Activated T-helper 2 cell treated with anti-CD3 and anti-CD28 coated beads, Interferon-gamma antibody, Interleukin-2, Interleukin-4, amounts not matched to agents 10 μg/mL and 5 μg/mL and 100 μg/mL, durations not matched to agents 14 hours and 24 hours and 36 hours (primary cell): Measurements from ENCODE around the gene SDHC. TPM values are rescaled to one million over a fixed set of nuclear protein-coding genes. Genes with fewer than 3 reads are reported as not detected.
"Not testable (repeated sequence)": the region's sequence is repeated elsewhere in the genome, so short reads cannot be mapped to it uniquely, and the experiment has no call there.

ENCODE experiments used
- DNase-seq: peaks from one replicate; pipeline ENCODE4 v3.0.0; 2021; ENCODE audit warnings: low spot score
- H3K27ac Mint-ChIP-seq: one replicate; pipeline ENCODE4 v1.8.0; 2021; ENCODE audit warnings: mixed read lengths
- H3K27me3 Mint-ChIP-seq: one replicate; pipeline ENCODE4 v1.8.0; 2021; ENCODE audit warnings: low read depth, mixed read lengths
- H3K36me3 Mint-ChIP-seq: one replicate; pipeline ENCODE4 v1.8.0; 2021; ENCODE audit warnings: low read depth, mixed read lengths
- H3K4me1 Mint-ChIP-seq: one replicate; pipeline ENCODE4 v1.8.0; 2021; ENCODE audit warnings: low read depth, mixed read lengths
- H3K4me3 Mint-ChIP-seq: one replicate; pipeline ENCODE4 v1.8.0; 2021; ENCODE audit warnings: low read depth, mild to moderate bottlenecking, moderate library complexity, mixed read lengths
- H3K9me3 Mint-ChIP-seq: one replicate; pipeline ENCODE4 v1.8.0; 2021; ENCODE audit warnings: mixed read lengths
- intact Hi-C: fragments of 100-400 bp; cut with micrococcal nuclease; formaldehyde crosslinking; loops from one replicate; pipeline ENCODE4 v1.15.1; 2023
- total RNA-seq: library from RNA; stranded (reverse); gene quantifications from 2 replicates; pipeline ENCODE4 v1.2.3, GENCODE V29; 2022

SDHC gene
- total RNA-seq, 1 donor from 2014 or later, result 186 TPM

DNA sequence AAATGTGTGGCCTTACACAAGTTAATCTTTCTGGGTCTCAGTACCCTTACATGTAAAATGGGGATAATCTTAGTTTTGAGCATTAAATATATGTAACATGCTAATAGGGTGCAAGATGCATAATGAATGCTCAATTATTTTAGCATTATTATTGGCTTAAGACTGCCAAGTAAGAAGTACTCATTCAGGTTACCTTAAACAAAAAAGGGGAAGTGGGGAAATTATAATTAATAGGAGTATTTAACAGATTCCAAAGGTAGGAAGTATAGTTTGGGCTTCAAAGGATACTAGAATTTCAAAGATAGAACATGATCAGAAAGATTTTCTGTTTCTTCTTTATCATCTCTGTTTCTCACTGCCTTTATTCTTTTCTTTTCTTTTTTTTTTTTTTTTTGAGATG, 59.3 kb downstream of the SDHC start:
- Mint-ChIP-seq H3K4me3 (no peak overlapping the region), H3K36me3 (no peaks in the 10 kb centered on the region), H3K27me3 (no peaks in the 10 kb centered on the region), H3K4me1 (peaks cover 5% of the 10 kb centered on the region), H3K27ac (no peak overlapping the region), H3K9me3 (no peaks in the 10 kb centered on the region)
- intact Hi-C loops, result no loop called here
- no peak for DNase-seq

DNA sequence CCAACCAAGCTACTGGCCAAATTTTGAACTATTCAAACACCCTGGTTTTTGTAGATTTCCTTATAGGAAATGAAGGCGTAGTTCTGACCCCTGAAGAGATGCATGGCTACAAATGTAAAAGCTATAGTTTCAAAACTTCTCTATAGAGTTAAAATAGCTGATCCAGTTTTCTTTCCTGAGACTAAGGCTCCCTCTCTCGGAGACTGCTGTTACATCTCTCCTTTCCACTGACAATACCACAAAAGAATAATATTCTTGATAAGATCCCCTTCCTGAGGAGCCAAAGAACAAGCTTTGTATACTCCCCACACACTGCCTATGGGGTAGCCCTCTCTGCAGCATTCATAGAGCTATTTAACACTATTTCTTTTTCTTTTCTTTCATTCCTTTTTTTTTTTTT, 60.2 kb downstream of the SDHC start:
- no peak overlapping the region for H3K27ac Mint-ChIP-seq
- H3K4me1 Mint-ChIP-seq, result peaks cover 5% of the 10 kb centered on the region
- no peak for DNase-seq
- intact Hi-C loops, result no loop called here
- H3K9me3 Mint-ChIP-seq, result no peaks in the 10 kb centered on the region
- no peak overlapping the region for H3K4me3 Mint-ChIP-seq
- no peaks in the 10 kb centered on the region for H3K27me3 Mint-ChIP-seq
- H3K36me3 Mint-ChIP-seq, result no peaks in the 10 kb centered on the region

DNA sequence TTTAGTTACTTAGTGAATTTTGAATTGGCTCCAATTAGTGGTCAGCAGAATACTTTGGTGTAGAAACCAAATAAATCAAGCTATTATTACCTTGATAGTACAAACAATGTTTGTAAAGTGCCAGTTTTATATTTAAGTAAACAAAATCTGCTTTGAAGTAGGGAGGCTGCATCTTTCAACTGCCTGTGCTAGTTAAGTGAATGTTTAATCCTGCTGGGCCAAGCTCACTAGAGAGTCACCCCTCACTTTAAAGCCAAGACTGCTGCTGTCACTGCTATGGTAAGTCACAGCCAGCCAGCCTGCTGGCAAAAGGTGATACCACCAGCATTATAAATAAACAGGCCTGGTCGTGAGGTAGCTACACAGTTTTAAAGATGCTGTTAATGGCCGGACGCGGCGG, 63.8 kb downstream of the SDHC start:
- Mint-ChIP-seq H3K27me3 (no peaks in the 10 kb centered on the region), H3K9me3 (no peaks in the 10 kb centered on the region), H3K4me3 (no peak overlapping the region), H3K36me3 (no peaks in the 10 kb centered on the region), H3K4me1 (peaks cover 6% of the 10 kb centered on the region), H3K27ac (no peak overlapping the region)
- intact Hi-C loops, result no loop called here
- DNase-seq, result no peak

DNA sequence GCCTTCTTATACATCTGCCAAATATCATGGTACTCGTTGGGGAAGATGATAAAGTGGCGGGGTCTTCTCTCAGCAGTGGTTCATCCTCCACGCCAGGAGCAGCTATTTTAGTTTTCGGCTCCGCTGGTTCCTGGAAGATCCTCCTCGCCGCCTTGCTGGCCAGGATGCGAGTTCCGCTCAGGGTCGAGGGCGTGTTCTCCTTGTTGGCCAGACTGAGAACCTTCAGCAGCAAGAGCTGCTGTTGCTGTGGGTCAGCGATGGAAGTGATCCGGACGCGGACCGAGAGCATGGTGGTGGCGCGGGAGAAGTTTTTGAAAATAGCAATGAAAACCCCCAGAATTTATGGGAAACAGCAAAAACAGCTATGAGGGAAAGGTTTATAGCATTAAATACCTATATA, 64.9 kb downstream of the SDHC start:
- Mint-ChIP-seq H3K27me3 (no peaks in the 10 kb centered on the region), H3K27ac (no peak overlapping the region), H3K9me3 (no peaks in the 10 kb centered on the region), H3K4me1 (peaks cover 6% of the 10 kb centered on the region), H3K4me3 (no peak overlapping the region), H3K36me3 (no peaks in the 10 kb centered on the region)
- DNase-seq, result no peak
- intact Hi-C loops, result no loop called here

DNA sequence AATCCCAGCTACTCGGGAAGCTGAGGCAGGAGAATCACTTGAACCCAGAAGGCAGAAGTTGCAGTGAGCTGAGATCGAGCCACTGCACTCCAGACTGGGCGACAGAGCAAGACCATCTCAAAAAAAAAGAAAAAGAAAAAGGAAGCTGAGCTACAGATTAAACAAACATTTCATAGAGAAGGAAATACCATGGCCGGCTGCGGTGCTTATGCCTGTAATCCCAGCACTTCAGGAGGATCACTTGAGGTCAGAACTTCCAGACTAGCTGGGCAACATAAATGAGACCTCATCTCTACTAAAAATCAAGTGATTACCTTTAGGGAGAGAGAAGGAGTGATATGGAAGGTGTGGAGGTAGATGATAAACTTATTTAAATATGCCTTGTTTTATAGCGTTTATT, 67.5 kb downstream of the SDHC start:
- intact Hi-C loops, result loop anchor here (1.0 to 5.0 kb wide), 2 partner anchors 154 to 189 kb away; no protein-coding TSS in a partner anchor
- H3K27me3 Mint-ChIP-seq, result no peaks in the 10 kb centered on the region
- H3K4me3 Mint-ChIP-seq, result no peak overlapping the region
- no peak for DNase-seq
- peaks cover 13% of the 10 kb centered on the region for H3K4me1 Mint-ChIP-seq
- no peak overlapping the region for H3K27ac Mint-ChIP-seq
- no peaks in the 10 kb centered on the region for H3K36me3 Mint-ChIP-seq
- no peaks in the 10 kb centered on the region for H3K9me3 Mint-ChIP-seq

DNA sequence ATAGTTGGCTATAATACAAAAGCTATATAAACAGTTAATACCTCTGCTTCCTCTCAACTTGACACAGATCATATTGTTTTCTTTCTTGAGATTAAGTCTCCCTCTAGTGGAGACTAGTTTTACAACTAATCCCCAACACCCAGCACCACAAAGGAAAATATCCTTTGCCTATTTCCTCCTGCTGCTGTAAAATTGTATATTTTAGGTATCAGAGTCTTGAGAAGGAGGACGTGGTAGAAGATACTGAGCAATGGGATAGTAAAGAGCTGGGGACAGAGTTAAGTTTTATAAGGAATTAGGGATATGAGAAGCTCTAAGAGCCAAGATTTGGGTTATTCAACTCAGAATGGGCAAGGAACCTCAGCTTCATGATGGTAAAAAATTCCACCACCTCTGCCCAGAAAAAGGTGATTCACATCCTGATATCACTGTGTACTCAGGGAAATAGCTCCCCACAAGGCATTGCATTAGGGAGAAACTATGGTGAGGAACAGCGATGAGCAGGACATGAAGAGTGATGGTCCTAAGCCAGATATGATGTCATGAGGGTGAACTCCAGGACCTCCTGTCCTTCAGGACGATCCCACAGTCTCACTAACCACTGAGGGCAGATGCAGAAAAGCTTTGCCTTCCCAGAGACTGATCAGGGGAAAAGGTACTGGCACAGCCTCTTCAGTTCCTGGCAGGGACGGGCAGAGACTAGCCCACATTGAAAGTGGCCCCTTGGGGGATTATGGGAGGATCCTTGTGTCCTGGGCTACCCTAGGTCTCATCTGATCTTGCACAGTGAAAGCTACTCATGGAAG, 68.2 kb downstream of the SDHC start:
- H3K27me3 Mint-ChIP-seq, result no peaks in the 10 kb centered on the region
- no peak overlapping the region for H3K4me3 Mint-ChIP-seq
- no peaks in the 10 kb centered on the region for H3K36me3 Mint-ChIP-seq
- DNase-seq, result no peak
- H3K9me3 Mint-ChIP-seq, result no peaks in the 10 kb centered on the region
- H3K27ac Mint-ChIP-seq, result no peak overlapping the region
- H3K4me1 Mint-ChIP-seq, result peaks cover 18% of the 10 kb centered on the region
- intact Hi-C loops, result loop anchor here (1.0 to 5.0 kb wide), 2 partner anchors 155 to 190 kb away; no protein-coding TSS in a partner anchor

DNA sequence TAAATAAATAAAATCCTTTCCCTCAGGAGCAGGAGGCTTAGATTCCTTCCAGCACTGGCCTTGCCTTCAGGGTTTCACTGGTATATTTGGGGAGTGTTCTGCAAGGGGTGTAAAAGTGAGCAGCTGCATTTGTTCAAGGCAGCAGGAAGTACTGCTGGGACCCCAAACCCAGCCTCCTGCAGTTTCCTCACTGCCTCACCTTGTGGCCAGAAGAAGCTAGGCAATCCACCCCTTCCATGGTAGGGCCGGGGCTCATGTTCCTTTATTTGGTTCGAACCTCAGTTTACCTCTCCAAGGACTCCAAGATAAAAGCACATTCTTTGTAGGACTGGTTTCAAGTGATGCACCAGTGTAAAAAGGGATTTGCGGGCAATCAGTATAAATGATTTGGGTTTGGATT, 74.5 kb downstream of the SDHC start:
- Mint-ChIP-seq H3K9me3 (no peaks in the 10 kb centered on the region), H3K4me1 (peaks cover 41% of the 10 kb centered on the region), H3K36me3 (peaks cover 5% of the 10 kb centered on the region), H3K27me3 (no peaks in the 10 kb centered on the region), H3K4me3 (peak overlapping the region; percentile 86), H3K27ac (peak overlapping the region; percentile 92)
- intact Hi-C loops, result no loop called here
- no peak for DNase-seq

DNA sequence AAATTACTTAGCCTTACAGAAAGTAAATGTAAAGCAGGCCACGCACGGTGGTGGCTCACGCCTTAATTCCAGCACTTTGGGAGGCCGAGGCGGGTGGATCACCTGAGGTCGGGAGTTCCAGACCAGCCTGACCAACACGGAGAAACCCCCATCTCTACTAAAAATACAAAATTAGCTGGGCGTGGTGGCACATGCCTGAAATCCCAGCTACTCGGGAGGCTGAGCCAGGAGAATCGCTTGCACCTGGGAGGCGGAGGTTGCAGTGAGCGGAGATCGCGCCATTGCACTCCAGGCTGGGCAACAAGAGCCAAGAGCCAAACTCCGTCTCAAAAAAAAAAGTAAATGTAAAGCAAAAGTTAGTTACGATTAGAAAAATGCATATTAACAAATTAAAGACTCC, 75.0 kb downstream of the SDHC start:
- H3K36me3 Mint-ChIP-seq, H3K9me3 Mint-ChIP-seq, DNase-seq, H3K27me3 Mint-ChIP-seq, intact Hi-C loops: not testable (repeated sequence)
- Mint-ChIP-seq H3K4me1 (peaks cover 41% of the 10 kb centered on the region), H3K4me3 (peak overlapping the region; percentile 86), H3K27ac (peak overlapping the region; percentile 92)

DNA sequence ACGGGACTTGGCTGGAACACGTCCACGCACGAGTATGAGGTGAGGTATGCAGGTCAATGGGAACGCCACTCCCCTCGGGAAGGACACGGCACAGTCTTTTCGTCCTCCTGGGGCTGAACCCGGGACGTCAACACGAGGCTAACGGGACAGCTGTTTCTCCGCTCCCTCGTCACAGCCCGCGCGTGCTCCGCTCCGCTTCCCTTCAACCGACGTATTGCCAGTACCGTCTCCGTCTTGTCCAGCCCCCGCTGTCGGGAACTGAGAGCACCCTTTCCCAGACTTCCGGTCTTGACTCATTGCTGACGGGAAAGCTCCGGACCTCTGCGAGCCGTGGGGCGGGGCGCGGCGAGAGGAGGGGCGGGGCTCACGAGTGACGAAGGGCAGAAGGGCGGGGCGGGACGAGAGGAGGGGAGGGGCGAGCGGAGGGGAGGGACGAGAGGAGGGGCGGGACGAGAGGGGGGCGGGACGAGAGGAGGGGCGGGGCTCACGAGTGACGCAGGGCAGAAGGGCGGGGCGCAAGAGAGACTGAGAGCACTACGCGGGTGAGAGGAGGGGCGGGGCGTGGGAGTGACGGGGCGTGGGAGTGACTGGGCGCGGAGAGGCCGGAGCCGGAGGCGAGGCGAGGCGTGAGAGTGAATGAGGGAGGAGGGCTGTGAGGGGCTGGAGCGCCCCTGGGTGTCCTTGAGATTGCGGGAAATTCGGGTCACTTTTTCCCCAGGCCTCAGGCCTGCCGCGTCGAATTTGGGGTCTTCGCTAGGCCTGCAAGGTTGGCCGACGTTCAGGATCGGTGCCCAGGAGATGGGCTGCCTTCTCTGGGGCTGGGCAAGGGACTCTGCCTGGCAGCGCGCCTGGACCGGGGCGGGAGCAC, 75.7 kb downstream of the SDHC start:
- Mint-ChIP-seq H3K4me3 (peak overlapping the region; percentile 86), H3K4me1 (peaks cover 40% of the 10 kb centered on the region), H3K36me3 (peaks cover 5% of the 10 kb centered on the region), H3K27me3 (no peaks in the 10 kb centered on the region), H3K27ac (peak overlapping the region; percentile 92), H3K9me3 (no peaks in the 10 kb centered on the region)
- intact Hi-C loops, result loop anchor here (1.0 kb wide), 1 partner anchor 9 kb away; no protein-coding TSS in a partner anchor
- peak; percentile 91 for DNase-seq

DNA sequence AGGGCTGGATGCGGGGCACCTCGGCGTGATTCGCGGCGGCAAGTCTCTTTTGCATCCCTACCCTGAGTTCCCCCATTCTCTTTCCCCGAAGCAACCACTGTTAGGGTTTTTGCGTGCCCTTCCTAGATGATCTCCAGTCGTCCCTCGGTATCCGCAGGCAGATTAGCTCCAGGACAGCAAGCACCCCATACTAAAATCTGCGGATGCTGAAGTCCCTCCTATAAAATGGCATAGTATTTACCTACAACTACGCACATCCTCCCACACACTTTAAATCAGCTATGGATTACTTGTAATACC, 76.3 kb downstream of the SDHC start:
- peaks cover 40% of the 10 kb centered on the region for H3K4me1 Mint-ChIP-seq
- H3K27me3 Mint-ChIP-seq, result no peaks in the 10 kb centered on the region
- peak overlapping the region; percentile 92 for H3K27ac Mint-ChIP-seq
- H3K36me3 Mint-ChIP-seq, result peaks cover 5% of the 10 kb centered on the region
- no peaks in the 10 kb centered on the region for H3K9me3 Mint-ChIP-seq
- H3K4me3 Mint-ChIP-seq, result peak overlapping the region; percentile 86
- intact Hi-C loops, result loop anchor here (1.0 kb wide), 1 partner anchor 9 kb away; no protein-coding TSS in a partner anchor
- no peak for DNase-seq

DNA sequence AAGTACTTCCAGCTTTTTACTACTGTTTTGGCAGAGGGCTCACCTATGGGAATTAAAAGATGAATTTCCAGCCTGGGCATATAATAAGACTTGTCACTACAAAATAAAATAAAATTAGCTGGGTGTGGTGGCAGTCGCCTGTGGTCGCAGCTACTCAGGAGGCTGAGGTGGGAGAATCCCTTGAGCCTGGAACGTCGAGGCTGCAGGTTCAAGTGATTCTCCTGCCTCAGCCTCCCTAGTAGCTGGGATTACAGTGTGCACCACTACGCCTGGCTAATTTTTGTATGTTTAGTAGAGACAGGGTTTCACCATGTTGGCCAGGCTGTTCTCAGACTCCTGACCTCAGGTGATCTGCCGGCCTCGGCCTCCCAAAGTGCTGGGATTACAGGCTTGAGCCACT, 77.0 kb downstream of the SDHC start:
- Mint-ChIP-seq H3K4me1 (peaks cover 40% of the 10 kb centered on the region), H3K27ac (peak overlapping the region; percentile 66), H3K4me3 (peak overlapping the region; percentile 86)
- DNase-seq, H3K27me3 Mint-ChIP-seq, H3K9me3 Mint-ChIP-seq, H3K36me3 Mint-ChIP-seq, intact Hi-C loops: not testable (repeated sequence)

DNA sequence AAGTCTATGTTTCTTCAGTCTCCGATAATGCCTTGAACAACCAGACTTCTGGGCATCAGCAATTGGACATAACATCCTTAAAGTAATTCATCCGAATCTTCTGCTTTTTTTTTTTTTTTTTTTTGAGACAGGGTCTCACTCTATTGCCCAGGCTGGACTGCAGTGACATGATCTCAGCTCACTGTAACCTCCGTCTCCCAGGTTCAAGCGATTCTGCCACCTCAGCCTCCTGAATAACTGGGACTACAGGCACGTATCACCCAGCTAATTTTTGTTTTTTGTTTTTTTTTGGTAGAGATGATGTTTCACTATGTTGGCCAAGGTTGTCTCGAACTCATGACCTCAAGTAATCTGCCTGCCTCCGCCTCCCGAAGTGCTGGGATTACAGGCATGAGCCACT, 77.4 kb downstream of the SDHC start:
- no peak for DNase-seq
- H3K4me1 Mint-ChIP-seq, result peaks cover 35% of the 10 kb centered on the region
- peaks cover 5% of the 10 kb centered on the region for H3K36me3 Mint-ChIP-seq
- no peaks in the 10 kb centered on the region for H3K27me3 Mint-ChIP-seq
- intact Hi-C loops, result no loop called here
- no peaks in the 10 kb centered on the region for H3K9me3 Mint-ChIP-seq
- no peak overlapping the region for H3K27ac Mint-ChIP-seq
- peak overlapping the region; percentile 56 for H3K4me3 Mint-ChIP-seq

DNA sequence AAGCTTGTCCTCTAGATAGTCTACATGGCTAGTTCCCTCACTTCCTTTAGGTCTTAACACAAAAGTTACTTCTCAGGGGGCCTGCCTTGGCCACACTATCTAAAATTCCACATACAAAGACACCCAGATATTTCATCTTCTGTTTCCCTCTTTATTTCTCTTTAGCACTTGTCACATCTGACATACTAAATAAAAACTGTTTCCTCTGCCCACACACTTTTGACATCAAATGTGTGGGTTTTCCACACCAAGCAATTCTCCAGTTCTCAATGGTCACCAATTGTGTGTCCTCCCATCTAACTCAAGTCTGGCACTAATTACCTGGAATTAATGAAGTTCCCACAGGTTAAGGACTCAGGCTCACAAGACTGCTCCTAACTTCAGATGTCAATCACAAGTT, 79.0 kb downstream of the SDHC start:
- Mint-ChIP-seq H3K9me3 (no peaks in the 10 kb centered on the region), H3K36me3 (peaks cover 5% of the 10 kb centered on the region), H3K4me1 (peaks cover 28% of the 10 kb centered on the region), H3K27me3 (no peaks in the 10 kb centered on the region), H3K27ac (peak overlapping the region; percentile 36), H3K4me3 (no peak overlapping the region)
- DNase-seq, result no peak
- intact Hi-C loops, result no loop called here
